SKM-1 (cell line): ENCODE data around the gene WDR64.
A peak's percentile ranks its signal among the peaks of the same experiment; 100 is the strongest.
"Not testable (repeated sequence)": the region's sequence is repeated elsewhere in the genome, so short reads cannot be mapped to it uniquely, and the experiment has no call there.

ENCODE experiments used
- DNase-seq: peaks from one replicate; lab custom pipeline; 2025; ENCODE audit not compliant: unreplicated experiment; lab: John Stamatoyannopoulos, UW

WDR64 gene

GRCh38 chr1:241787691-241788090 lies 135.6 kb downstream of the WDR64 start:
- DNase-seq: no peak

- DNase-seq: no peak
These were observed 137.0 kb downstream of the WDR64 start for GRCh38 chr1:241789061-241789460.

- DNase-seq: no peak
These were observed 147.3 kb downstream of the WDR64 start for GRCh38 chr1:241799416-241799815.

GRCh38 chr1:241800640-241801039 lies 148.6 kb downstream of the WDR64 start:
- no peak for DNase-seq

- DNase-seq: no peak
These were observed 150.8 kb downstream of the WDR64 start for GRCh38 chr1:241802863-241803262.

- not testable (repeated sequence) for DNase-seq
These were observed 152.6 kb downstream of the WDR64 start for GRCh38 chr1:241804706-241805105.

- DNase-seq: no peak
These were observed 156.2 kb downstream of the WDR64 start for GRCh38 chr1:241808265-241808664.

- DNase-seq: no peak
These were observed 158.8 kb downstream of the WDR64 start for GRCh38 chr1:241810769-241811405.

- no peak for DNase-seq
These were observed 161.8 kb downstream of the WDR64 start for GRCh38 chr1:241813768-241814320.

GRCh38 chr1:241816008-241816407 lies 163.9 kb downstream of the WDR64 start:
- no peak for DNase-seq

GRCh38 chr1:241817331-241817792 lies 165.3 kb downstream of the WDR64 start:
- no peak for DNase-seq

GRCh38 chr1:241817956-241818612 lies 166.0 kb downstream of the WDR64 start:
- peak; percentile 77 for DNase-seq

GRCh38 chr1:241819340-241819866 lies 167.3 kb downstream of the WDR64 start:
- no peak for DNase-seq

GRCh38 chr1:241821363-241821762 lies 169.3 kb downstream of the WDR64 start:
- no peak for DNase-seq

GRCh38 chr1:241822846-241823245 lies 170.8 kb downstream of the WDR64 start:
- no peak for DNase-seq

GRCh38 chr1:241823925-241824324 lies 171.8 kb downstream of the WDR64 start:
- DNase-seq: no peak

- no peak for DNase-seq
These were observed 173.5 kb downstream of the WDR64 start for GRCh38 chr1:241825581-241825980.

GRCh38 chr1:241826613-241827012 lies 174.5 kb downstream of the WDR64 start:
- DNase-seq: not testable (repeated sequence)

- no peak for DNase-seq
These were observed 175.2 kb downstream of the WDR64 start for GRCh38 chr1:241827264-241827663.

GRCh38 chr1:241828463-241829021 lies 176.5 kb downstream of the WDR64 start:
- no peak for DNase-seq

- DNase-seq: no peak
These were observed 177.4 kb downstream of the WDR64 start for GRCh38 chr1:241829468-241829867.
